ENCODE measurements around the gene MCHR2. TPM values are rescaled to one million over a fixed set of nuclear protein-coding genes. Genes with fewer than 3 reads are reported as not detected.

Gene MCHR2
- total and polyA plus RNA-seq, 5 experiments from 2014 or later: not detected

DNA sequence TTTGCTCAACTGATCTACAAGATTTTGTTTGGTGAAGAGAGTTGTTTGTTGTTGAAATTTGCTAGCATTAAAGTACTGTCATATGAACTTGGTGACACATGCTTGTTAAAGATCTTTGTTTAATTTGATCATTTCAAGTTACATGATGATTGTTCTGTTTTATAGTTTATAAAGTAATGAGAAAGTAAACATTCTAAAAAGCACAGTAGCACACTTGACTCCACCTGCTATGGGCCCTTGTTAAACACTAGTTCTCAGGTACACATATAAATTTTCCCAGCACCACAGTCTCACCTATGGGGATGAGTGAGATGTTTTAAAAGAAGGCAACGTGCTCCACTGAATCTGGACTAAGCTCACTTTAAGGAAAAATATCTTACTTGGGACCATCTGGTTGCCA, 14.1 kb downstream of the MCHR2 start:
- H3K36me3 Mint-ChIP-seq: no peaks in the 10 kb centered on the region
- H3K4me1 Mint-ChIP-seq: no peaks in the 10 kb centered on the region
- peaks cover 0 to 9% (median 0%) of the 10 kb centered on the region in 9 donors for H3K9me3 Mint-ChIP-seq
- peaks cover 4 to 20% (median 8%) of the 10 kb centered on the region in 5 donors for H3K27me3 Mint-ChIP-seq
- no peak overlapping the region for H3K27ac Mint-ChIP-seq
- DNase-seq: no peak
- ATAC-seq: no peak
- no peak overlapping the region for H3K4me3 Mint-ChIP-seq
- POLR2A ChIA-PET: no interaction called here

DNA sequence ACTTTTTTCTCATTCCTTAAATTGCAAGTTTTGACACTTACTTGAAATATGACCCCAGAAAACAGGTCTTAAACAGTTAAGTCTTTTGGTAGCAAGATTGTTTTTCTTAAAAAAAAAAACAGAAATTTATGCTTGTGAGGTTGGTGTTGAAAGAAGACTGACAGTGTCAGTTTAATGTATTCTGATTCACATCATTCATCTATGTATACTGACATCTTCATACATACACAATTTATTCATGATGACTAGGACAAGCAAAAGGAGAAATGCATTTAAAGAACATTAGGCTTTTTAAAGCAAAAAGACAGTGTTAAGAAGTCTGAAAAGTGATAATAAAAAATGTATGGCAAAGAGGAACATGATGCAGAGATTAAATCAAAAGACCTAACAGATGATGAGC, 27.0 kb downstream of the MCHR2 start:
- Mint-ChIP-seq H3K4me3 (no peak overlapping the region), H3K4me1 (no peaks in the 10 kb centered on the region), H3K27me3 (no peaks in the 10 kb centered on the region), H3K27ac (no peak overlapping the region), H3K36me3 (no peaks in the 10 kb centered on the region), H3K9me3 (peaks cover 0 to 2% (median 0%) of the 10 kb centered on the region in 9 donors)
- POLR2A ChIA-PET: no interaction called here
- ATAC-seq: no peak
- no peak for DNase-seq

DNA sequence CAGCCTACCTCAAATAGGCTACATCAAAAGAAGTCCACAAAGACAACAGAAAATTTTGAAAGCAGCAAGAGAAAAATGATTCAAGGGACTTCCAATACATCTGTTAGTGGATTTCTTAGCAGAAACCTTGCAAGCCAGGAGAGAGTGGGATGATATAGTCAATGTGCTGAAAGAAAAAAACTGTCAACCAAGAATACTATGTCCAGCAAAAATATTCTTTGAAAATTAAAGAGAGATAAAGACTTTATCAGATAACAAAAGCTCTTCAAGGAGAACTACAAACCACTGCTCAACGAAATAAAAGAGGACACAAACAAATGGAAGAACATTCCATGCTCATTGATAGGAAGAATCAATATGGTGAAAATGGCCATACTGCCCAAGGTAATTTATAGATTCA, 34.0 kb downstream of the MCHR2 start:
- Mint-ChIP-seq H3K27ac (no peak overlapping the region), H3K9me3 (peaks cover 9 to 43% (median 27%) of the 10 kb centered on the region in 9 donors), H3K4me3 (no peak overlapping the region), H3K27me3 (peaks cover 0 to 7% (median 2%) of the 10 kb centered on the region in 5 donors), H3K4me1 (no peaks in the 10 kb centered on the region), H3K36me3 (peaks cover 0 to 12% (median 5%) of the 10 kb centered on the region in 3 donors)
- POLR2A ChIA-PET: no interaction called here
- DNase-seq (no peak), ATAC-seq (no peak)

DNA sequence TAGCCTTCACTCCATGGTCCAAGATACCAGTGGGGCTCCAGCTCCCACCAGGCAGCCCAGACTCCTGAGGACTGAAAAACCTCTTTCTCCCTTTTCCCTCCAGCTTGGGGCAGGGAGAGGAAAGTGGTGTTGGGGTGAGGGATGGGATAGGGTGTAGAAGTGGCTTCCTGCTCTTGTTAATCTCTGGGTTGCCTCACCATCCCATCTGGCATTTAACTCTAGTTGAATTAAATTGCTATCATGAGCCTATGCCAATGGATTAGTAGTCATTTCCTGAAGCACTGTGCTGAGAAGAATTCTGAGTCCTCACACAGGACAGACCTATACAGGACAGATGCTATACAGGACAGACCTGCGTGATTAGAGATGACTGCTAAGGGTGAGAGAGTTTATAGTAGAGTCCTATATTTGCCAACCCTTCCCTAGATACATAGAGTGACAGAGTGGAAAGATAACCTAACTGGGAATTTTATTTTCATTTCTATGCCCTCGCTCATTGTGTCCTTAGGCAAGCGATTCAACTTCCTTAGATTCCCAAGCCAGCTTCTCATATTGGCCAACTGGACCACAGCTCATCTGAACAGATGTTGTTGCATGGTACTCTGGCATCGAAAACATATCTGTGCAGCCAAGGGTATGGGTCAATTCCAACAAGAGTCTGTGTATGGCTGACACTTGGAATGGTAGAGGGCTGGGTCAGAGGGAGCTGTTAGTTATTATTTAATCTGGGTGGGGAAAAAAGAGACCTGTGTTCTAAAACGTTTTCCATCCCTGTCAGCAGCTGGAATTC, 42.8 kb downstream of the MCHR2 start:
- no peak overlapping the region for H3K4me3 Mint-ChIP-seq
- ATAC-seq: no peak
- no peaks in the 10 kb centered on the region for H3K4me1 Mint-ChIP-seq
- H3K27me3 Mint-ChIP-seq: peaks cover 0 to 12% (median 5%) of the 10 kb centered on the region in 5 donors
- no peak for DNase-seq
- no peaks in the 10 kb centered on the region for H3K36me3 Mint-ChIP-seq
- POLR2A ChIA-PET: no interaction called here
- H3K27ac Mint-ChIP-seq: no peak overlapping the region
- peaks cover 0 to 2% (median 0%) of the 10 kb centered on the region in 9 donors for H3K9me3 Mint-ChIP-seq

DNA sequence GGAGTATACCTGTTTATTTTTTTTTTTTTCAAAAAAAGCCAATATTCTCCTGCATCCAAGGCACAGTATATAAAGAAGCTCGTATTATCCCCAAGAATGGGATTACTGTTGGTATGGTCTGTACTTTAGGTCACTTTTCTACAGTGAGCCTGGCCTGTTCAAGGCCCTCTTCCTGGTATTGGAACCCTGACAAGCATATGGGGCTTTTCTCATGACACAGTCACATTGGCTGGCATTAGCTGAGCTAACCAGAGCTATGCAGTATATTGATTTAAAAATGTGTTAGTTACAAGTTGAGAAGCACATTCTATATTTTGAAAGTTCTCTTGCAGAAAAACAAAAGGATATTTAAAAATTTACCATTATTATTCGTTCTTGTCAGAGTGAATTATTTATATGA, 48.0 kb downstream of the MCHR2 start:
- Mint-ChIP-seq H3K4me3 (no peak overlapping the region), H3K27me3 (peaks cover 8 to 39% (median 21%) of the 10 kb centered on the region in 5 donors), H3K9me3 (peaks cover 0 to 4% (median 0%) of the 10 kb centered on the region in 9 donors), H3K36me3 (no peaks in the 10 kb centered on the region), H3K27ac (no peak overlapping the region), H3K4me1 (no peaks in the 10 kb centered on the region)
- DNase-seq: no peak
- POLR2A ChIA-PET: no interaction called here
- ATAC-seq: no peak

DNA sequence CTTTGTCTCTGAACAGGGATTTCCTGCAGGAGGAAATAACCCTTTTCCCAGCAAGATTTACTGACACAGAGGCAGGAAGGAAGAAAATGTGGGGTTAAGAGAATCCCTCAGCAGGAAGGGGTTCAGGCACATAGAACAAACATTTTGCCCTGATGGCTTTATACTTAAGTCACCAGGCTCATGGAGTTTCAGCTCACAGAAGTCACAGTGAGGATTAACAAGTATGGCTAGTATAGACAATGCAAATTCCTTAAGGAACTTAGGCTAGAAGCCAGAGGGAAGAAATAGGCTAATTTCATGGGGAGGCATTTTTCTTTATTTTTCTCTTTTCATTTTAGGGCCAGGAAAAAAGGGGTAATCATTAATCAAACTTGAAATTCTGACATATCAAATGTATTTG, 50.2 kb downstream of the MCHR2 start:
- no peaks in the 10 kb centered on the region for H3K36me3 Mint-ChIP-seq
- peaks cover 10 to 54% (median 22%) of the 10 kb centered on the region in 5 donors for H3K27me3 Mint-ChIP-seq
- H3K27ac Mint-ChIP-seq: no peak overlapping the region
- no peaks in the 10 kb centered on the region for H3K4me1 Mint-ChIP-seq
- H3K9me3 Mint-ChIP-seq: peaks cover 0 to 9% (median 0%) of the 10 kb centered on the region in 9 donors
- POLR2A ChIA-PET: no interaction called here
- ATAC-seq (no peak), DNase-seq (no peak)
- no peak overlapping the region for H3K4me3 Mint-ChIP-seq

DNA sequence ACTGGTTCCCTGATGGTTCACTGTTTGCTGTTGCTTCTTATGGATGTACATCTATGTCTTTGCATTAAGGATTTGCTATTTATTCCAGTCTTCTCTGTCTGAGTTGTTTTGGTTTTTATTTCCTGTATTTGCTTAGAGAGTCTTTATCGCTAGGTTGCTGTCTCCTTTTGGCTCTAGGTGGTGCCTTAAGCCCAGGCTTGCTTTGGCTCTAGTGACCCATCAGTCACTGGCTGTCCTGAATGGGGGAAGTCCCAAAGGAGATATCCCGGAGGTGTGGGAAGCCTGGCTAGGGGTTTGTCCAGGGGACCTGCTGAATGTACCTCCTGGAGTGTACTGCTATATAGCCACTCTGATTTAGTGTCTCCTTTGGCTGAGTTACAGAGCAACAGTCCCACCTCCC, 53.4 kb downstream of the MCHR2 start:
- Mint-ChIP-seq H3K4me1 (no peaks in the 10 kb centered on the region), H3K27me3 (peaks cover 10 to 54% (median 23%) of the 10 kb centered on the region in 5 donors), H3K9me3 (peaks cover 0 to 9% (median 0%) of the 10 kb centered on the region in 9 donors), H3K36me3 (no peaks in the 10 kb centered on the region), H3K4me3 (no peak overlapping the region), H3K27ac (no peak overlapping the region)
- DNase-seq (no peak), ATAC-seq (no peak)
- POLR2A ChIA-PET: no interaction called here

DNA sequence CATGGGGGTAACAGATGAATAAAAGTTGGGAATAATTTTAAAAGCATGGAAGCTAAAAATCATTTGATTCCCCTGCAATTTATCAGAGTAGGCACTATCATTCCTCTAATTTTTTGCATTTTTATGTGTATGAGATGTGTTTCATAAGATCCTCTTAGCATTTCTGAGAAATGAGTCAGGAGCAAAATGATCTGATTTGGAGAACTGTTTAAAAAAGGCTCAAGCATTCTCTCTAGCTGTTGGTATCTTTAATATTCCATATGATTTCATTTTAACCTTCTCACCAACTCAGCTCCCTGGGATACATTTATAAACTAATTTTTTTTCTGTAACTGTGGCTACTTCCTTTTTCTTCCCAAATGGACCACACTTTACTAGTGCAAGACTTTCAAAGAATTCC, 60.9 kb downstream of the MCHR2 start:
- Mint-ChIP-seq H3K36me3 (peaks cover 0 to 3% (median 0%) of the 10 kb centered on the region in 3 donors), H3K27ac (no peak overlapping the region), H3K9me3 (peaks cover 0 to 7% (median 2%) of the 10 kb centered on the region in 9 donors), H3K27me3 (peaks cover 0 to 24% (median 5%) of the 10 kb centered on the region in 5 donors), H3K4me1 (no peaks in the 10 kb centered on the region), H3K4me3 (no peak overlapping the region)
- DNase-seq: no peak
- POLR2A ChIA-PET: no interaction called here
- no peak for ATAC-seq

DNA sequence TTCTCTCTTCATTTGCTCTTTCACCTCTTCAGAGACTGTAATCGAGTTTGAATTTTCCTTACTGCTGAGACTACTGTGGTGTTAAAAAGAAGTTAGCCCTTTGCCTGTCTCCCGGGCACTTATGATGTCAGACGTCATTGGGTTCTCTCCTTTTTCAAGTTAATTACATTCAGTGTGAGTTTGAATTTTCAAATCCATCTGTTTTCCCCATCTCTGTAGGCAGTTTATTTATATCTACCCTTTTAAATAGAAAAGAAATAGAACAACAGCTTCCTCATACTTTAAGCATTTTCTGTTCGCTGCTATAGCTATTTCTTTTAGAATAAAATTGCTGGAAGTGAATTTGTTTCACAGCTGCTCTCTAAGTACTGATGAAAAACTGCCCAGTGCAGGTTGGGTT, 81.4 kb downstream of the MCHR2 start:
- no peak for DNase-seq
- H3K27me3 Mint-ChIP-seq: peaks cover 0 to 8% (median 3%) of the 10 kb centered on the region in 5 donors
- no peaks in the 10 kb centered on the region for H3K4me1 Mint-ChIP-seq
- H3K36me3 Mint-ChIP-seq: no peaks in the 10 kb centered on the region
- H3K27ac Mint-ChIP-seq: no peak overlapping the region
- no peaks in the 10 kb centered on the region for H3K9me3 Mint-ChIP-seq
- POLR2A ChIA-PET: no interaction called here
- no peak for ATAC-seq
- H3K4me3 Mint-ChIP-seq: no peak overlapping the region

DNA sequence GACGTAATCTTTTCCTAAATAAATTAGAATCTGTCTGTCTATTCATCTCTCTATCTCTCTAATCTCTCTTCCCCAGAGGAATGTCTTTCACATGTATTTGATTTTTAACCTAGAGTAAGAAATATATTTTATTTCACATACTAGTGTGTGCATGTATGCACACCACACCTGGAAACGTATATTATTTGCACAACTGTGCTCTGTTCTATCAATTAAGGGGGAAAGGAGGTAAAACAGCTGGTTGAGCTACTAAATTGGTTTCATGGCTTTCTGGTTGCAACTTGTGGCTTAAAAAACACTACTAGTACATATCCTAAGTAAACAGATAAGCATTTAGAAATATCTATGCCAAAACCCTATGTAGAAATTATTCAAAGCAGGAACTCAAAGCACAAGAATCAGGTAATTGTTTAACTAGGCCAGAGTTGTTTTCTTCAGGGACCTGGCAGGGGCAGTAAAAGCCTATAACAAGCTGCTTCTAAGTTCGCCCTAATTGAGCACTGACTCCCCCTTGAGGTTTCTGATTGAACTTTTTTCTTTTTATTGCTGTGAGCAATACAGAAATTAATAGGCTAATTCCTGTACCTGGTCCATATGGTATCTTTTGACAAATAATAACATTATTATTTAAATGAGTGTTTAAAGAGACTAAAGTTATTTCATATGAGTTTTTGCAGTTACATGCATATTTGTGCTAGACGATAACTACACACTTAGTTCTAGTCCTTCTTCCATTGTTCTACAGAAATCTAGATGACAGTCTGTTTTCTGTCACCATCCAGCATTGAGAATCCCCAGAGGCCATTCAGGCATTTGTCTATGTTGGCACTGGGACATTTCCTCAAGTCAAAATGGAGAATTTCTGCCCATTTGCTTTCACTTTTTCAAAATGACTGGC, 88.6 kb downstream of the MCHR2 start:
- no peaks in the 10 kb centered on the region for H3K9me3 Mint-ChIP-seq
- POLR2A ChIA-PET: no interaction called here
- H3K27ac Mint-ChIP-seq: no peak overlapping the region
- H3K4me1 Mint-ChIP-seq: no peaks in the 10 kb centered on the region
- H3K4me3 Mint-ChIP-seq: no peak overlapping the region
- H3K27me3 Mint-ChIP-seq: peaks cover 3 to 14% (median 7%) of the 10 kb centered on the region in 5 donors
- DNase-seq (peak in 4 of 10 donors; percentile 9 to 39 (median 26)), ATAC-seq (peak; percentile 53 to 60)
- no peaks in the 10 kb centered on the region for H3K36me3 Mint-ChIP-seq

DNA sequence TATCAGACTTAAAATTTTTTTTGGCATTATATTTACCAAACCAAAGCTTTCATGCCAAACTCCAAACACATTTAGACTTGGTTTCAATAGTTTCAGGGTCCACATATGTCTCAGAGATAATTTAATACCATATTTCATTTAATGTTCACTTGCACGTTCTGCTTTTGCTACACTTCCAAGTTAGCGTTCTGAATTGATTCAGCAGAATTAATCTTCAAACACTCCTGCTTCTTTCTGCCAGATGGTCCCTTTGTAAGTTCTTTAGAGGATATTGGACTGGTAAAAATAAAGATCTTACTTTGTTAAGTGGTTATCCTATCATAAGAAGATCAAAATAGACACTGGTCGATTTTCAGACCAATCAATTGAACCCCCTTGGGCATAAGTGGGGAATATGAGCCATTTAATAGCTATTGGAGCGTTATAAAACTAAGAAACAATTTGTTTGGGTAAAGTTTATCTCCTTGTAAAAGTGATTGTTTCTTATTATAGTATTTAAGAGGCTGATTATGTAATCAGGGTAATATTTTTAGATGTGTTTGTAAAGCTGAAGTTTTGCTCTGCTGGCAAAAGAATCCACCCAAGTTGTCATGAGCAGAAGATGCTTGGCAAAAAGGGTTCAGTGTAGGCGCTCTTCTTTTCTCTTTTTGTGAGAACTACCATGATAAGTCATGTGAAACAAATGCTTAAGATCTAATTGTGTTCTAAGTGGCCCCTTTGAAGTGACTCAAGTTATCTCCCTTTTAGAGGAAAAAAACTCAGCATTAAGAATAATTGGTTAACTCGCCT, 92.2 kb downstream of the MCHR2 start:
- no peaks in the 10 kb centered on the region for H3K4me1 Mint-ChIP-seq
- POLR2A ChIA-PET: no interaction called here
- H3K4me3 Mint-ChIP-seq: no peak overlapping the region
- H3K27ac Mint-ChIP-seq: no peak overlapping the region
- ATAC-seq (no peak), DNase-seq (no peak)
- no peaks in the 10 kb centered on the region for H3K36me3 Mint-ChIP-seq
- no peaks in the 10 kb centered on the region for H3K9me3 Mint-ChIP-seq
- peaks cover 0 to 22% (median 6%) of the 10 kb centered on the region in 5 donors for H3K27me3 Mint-ChIP-seq

DNA sequence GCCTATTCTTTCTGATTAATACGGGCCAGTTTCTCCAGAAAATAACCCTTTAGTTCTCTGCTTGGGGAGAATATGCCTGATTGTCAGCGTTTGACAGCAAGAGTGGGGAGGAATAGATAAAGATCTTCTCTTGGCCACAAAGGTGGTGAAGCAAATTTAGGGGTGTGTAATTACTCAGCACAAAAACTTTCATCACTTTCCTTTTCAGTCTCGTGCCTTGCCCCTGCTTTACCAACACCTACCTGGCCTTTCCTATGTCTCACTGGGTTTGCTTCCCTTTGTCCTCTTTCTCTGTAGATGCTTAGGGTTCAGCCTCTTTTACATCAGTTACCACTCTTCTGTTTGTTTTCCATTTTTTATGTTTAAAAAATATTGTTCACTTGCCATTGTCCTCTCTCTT, 99.2 kb downstream of the MCHR2 start:
- no peak for DNase-seq
- Mint-ChIP-seq H3K4me3 (no peak overlapping the region), H3K27me3 (peaks cover 3 to 34% (median 6%) of the 10 kb centered on the region in 5 donors), H3K36me3 (no peaks in the 10 kb centered on the region), H3K9me3 (no peaks in the 10 kb centered on the region), H3K27ac (no peak overlapping the region), H3K4me1 (no peaks in the 10 kb centered on the region)
- no peak for ATAC-seq
- POLR2A ChIA-PET: no interaction called here

All from naive thymus-derived CD8-positive, alpha-beta T cell (primary cell).